ENCODE measurements around the gene FLNC. TPM values are rescaled to one million over a fixed set of nuclear protein-coding genes. Genes with fewer than 3 reads are reported as not detected.

FLNC gene
- total RNA-seq, 5 donors from 2014 or later (not counting 1 experiment from before 2014, with no cell fraction given), result 0.05 to 0.93 (median 0.38) TPM

GRCh38 chr7:128818694-128819093, 11.5 kb upstream of the FLNC start:
- Mint-ChIP-seq H3K36me3 (no peaks in the 10 kb centered on the region), H3K4me3 (no peak overlapping the region), H3K4me1 (peaks cover 7 to 13% (median 9%) of the 10 kb centered on the region in 3 donors), H3K27ac (no peak overlapping the region), H3K27me3 (peaks cover 1 to 4% of the 10 kb centered on the region in 2 donors), H3K9me3 (no peaks in the 10 kb centered on the region)
- no peak overlapping the region for H3K27ac ChIP-seq (ENCODE audit: low read length)
- H3K4me3 ChIP-seq (ENCODE audit: control insufficient read depth in 1 of 2, extremely low read depth in 1 of 2, low read length in 1 of 2), result no peak overlapping the region
- ChIA-PET CTCF (no interaction called here), POLR2A (interaction anchor here in 1 of 2 donors (0.6 kb wide), 1 partner anchor 471 kb away, joined by 3 read pairs; no protein-coding TSS in a partner anchor)
- DNase-seq (no peak), ATAC-seq (replicated peaks in 1 of 4) (no peak)
- H3K4me1 ChIP-seq (ENCODE audit: control insufficient read depth in 1 of 2, extremely low read depth in 1 of 2, insufficient read depth in 2 of 2, low read length in 2 of 2), result peaks cover 0 to 14% of the 10 kb centered on the region in 2 experiments
- no peaks in the 10 kb centered on the region for H3K27me3 ChIP-seq (replicated peaks in 1 of 2; ENCODE audit: control insufficient read depth in 2 of 2, extremely low read depth in 1 of 2, insufficient read depth in 2 of 2, low read length in 1 of 2)
- no peaks in the 10 kb centered on the region for H3K36me3 ChIP-seq (ENCODE audit: control insufficient read depth in 2 of 2, extremely low read depth in 1 of 2, insufficient read depth in 1 of 2, low read length in 1 of 2)
- WGBS (ENCODE audit: insufficient coverage), result no CpG with 5 or more reads among the region's 3 CpGs
- H3K9me3 ChIP-seq, result no peaks in the 10 kb centered on the region

GRCh38 chr7:128821724-128822123, 8.5 kb upstream of the FLNC start:
- peaks cover 7 to 13% (median 9%) of the 10 kb centered on the region in 3 donors for H3K4me1 Mint-ChIP-seq
- H3K27ac Mint-ChIP-seq, result no peak overlapping the region
- ATAC-seq (replicated peaks in 1 of 4) (no peak), DNase-seq (no peak)
- CTCF ChIA-PET, result no interaction called here
- 100% methylated on average over 3 of the region's 4 CpGs for WGBS (ENCODE audit: insufficient coverage)
- Histone ChIP-seq H3K9me3 (no peaks in the 10 kb centered on the region), H3K4me3 (ENCODE audit: control insufficient read depth in 1 of 2, extremely low read depth in 1 of 2, low read length in 1 of 2) (no peak overlapping the region), H3K27ac (ENCODE audit: low read length) (no peak overlapping the region), H3K4me1 (ENCODE audit: control insufficient read depth in 1 of 2, extremely low read depth in 1 of 2, insufficient read depth in 2 of 2, low read length in 2 of 2) (peaks cover 0 to 14% of the 10 kb centered on the region in 2 experiments), H3K36me3 (ENCODE audit: control insufficient read depth in 2 of 2, extremely low read depth in 1 of 2, insufficient read depth in 1 of 2, low read length in 1 of 2) (no peaks in the 10 kb centered on the region), H3K27me3 (replicated peaks in 1 of 2; ENCODE audit: control insufficient read depth in 2 of 2, extremely low read depth in 1 of 2, insufficient read depth in 2 of 2, low read length in 1 of 2) (peaks cover 0 to 12% of the 10 kb centered on the region in 2 experiments)
- H3K27me3 Mint-ChIP-seq, result peaks cover 13 to 15% of the 10 kb centered on the region in 2 donors
- H3K36me3 Mint-ChIP-seq, result no peaks in the 10 kb centered on the region
- no peak overlapping the region for H3K4me3 Mint-ChIP-seq
- H3K9me3 Mint-ChIP-seq, result no peaks in the 10 kb centered on the region
- POLR2A ChIA-PET, result no interaction called here

- no CpG with 5 or more reads among the region's 4 CpGs for WGBS (ENCODE audit: insufficient coverage)
- H3K9me3 Mint-ChIP-seq, result no peaks in the 10 kb centered on the region
- H3K27me3 Mint-ChIP-seq, result peaks cover 34 to 53% of the 10 kb centered on the region in 2 donors
- Histone ChIP-seq H3K27ac (ENCODE audit: low read length) (no peak overlapping the region), H3K4me1 (ENCODE audit: control insufficient read depth in 1 of 2, extremely low read depth in 1 of 2, insufficient read depth in 2 of 2, low read length in 2 of 2) (peaks cover 2 to 20% of the 10 kb centered on the region in 2 experiments), H3K4me3 (ENCODE audit: control insufficient read depth in 1 of 2, extremely low read depth in 1 of 2, low read length in 1 of 2) (no peak overlapping the region), H3K9me3 (no peaks in the 10 kb centered on the region), H3K36me3 (ENCODE audit: control insufficient read depth in 2 of 2, extremely low read depth in 1 of 2, insufficient read depth in 1 of 2, low read length in 1 of 2) (no peaks in the 10 kb centered on the region), H3K27me3 (replicated peaks in 1 of 2; ENCODE audit: control insufficient read depth in 2 of 2, extremely low read depth in 1 of 2, insufficient read depth in 2 of 2, low read length in 1 of 2) (peaks cover 0 to 56% of the 10 kb centered on the region in 2 experiments)
- DNase-seq (no peak), ATAC-seq (replicated peaks in 1 of 4) (no peak)
- no peak overlapping the region for H3K27ac Mint-ChIP-seq
- H3K4me1 Mint-ChIP-seq, result peaks cover 12 to 15% (median 14%) of the 10 kb centered on the region in 3 donors
- H3K36me3 Mint-ChIP-seq, result no peaks in the 10 kb centered on the region
- H3K4me3 Mint-ChIP-seq, result no peak overlapping the region
- ChIA-PET POLR2A (no interaction called here), CTCF (no interaction called here)
These were observed 3.7 kb upstream of the FLNC start for GRCh38 chr7:128826512-128826911.

- Mint-ChIP-seq H3K36me3 (no peaks in the 10 kb centered on the region), H3K27ac (no peak overlapping the region), H3K4me3 (no peak overlapping the region), H3K27me3 (peaks cover 34 to 55% of the 10 kb centered on the region in 2 donors), H3K9me3 (no peaks in the 10 kb centered on the region), H3K4me1 (peaks cover 12 to 18% (median 15%) of the 10 kb centered on the region in 3 donors)
- H3K4me3 ChIP-seq (ENCODE audit: control insufficient read depth in 1 of 2, extremely low read depth in 1 of 2, low read length in 1 of 2), result no peak overlapping the region
- no peak overlapping the region for H3K27ac ChIP-seq (ENCODE audit: low read length)
- H3K4me1 ChIP-seq (ENCODE audit: control insufficient read depth in 1 of 2, extremely low read depth in 1 of 2, insufficient read depth in 2 of 2, low read length in 2 of 2), result peaks cover 2 to 24% of the 10 kb centered on the region in 2 experiments
- H3K36me3 ChIP-seq (ENCODE audit: control insufficient read depth in 2 of 2, extremely low read depth in 1 of 2, insufficient read depth in 1 of 2, low read length in 1 of 2), result no peaks in the 10 kb centered on the region
- ChIA-PET CTCF (no interaction called here), POLR2A (no interaction called here)
- DNase-seq (no peak), ATAC-seq (replicated peaks in 1 of 4) (no peak)
- peaks cover 0 to 60% of the 10 kb centered on the region in 2 experiments for H3K27me3 ChIP-seq (replicated peaks in 1 of 2; ENCODE audit: control insufficient read depth in 2 of 2, extremely low read depth in 1 of 2, insufficient read depth in 2 of 2, low read length in 1 of 2)
- no CpG with 5 or more reads among the region's 1 CpG for WGBS (ENCODE audit: insufficient coverage)
- H3K9me3 ChIP-seq, result no peaks in the 10 kb centered on the region
These were observed 3.3 kb upstream of the FLNC start for GRCh38 chr7:128826916-128827247.

GRCh38 chr7:128827248-128827958, 2.8 kb upstream of the FLNC start:
- Mint-ChIP-seq H3K27ac (no peak overlapping the region), H3K9me3 (no peaks in the 10 kb centered on the region), H3K4me1 (peaks cover 12 to 18% (median 15%) of the 10 kb centered on the region in 3 donors), H3K36me3 (no peaks in the 10 kb centered on the region), H3K27me3 (peaks cover 34 to 55% of the 10 kb centered on the region in 2 donors), H3K4me3 (no peak overlapping the region)
- CTCF ChIA-PET, result interaction anchor here in 1 of 2 donors (0.6 kb wide), 1 partner anchor 92 kb away, joined by 5 read pairs; no protein-coding TSS in a partner anchor
- Histone ChIP-seq H3K9me3 (no peaks in the 10 kb centered on the region), H3K27me3 (replicated peaks in 1 of 2; ENCODE audit: control insufficient read depth in 2 of 2, extremely low read depth in 1 of 2, insufficient read depth in 2 of 2, low read length in 1 of 2) (peaks cover 0 to 65% of the 10 kb centered on the region in 2 experiments), H3K4me1 (ENCODE audit: control insufficient read depth in 1 of 2, extremely low read depth in 1 of 2, insufficient read depth in 2 of 2, low read length in 2 of 2) (peaks cover 2 to 29% of the 10 kb centered on the region in 2 experiments), H3K36me3 (ENCODE audit: control insufficient read depth in 2 of 2, extremely low read depth in 1 of 2, insufficient read depth in 1 of 2, low read length in 1 of 2) (no peaks in the 10 kb centered on the region), H3K27ac (ENCODE audit: low read length) (no peak overlapping the region), H3K4me3 (ENCODE audit: control insufficient read depth in 1 of 2, extremely low read depth in 1 of 2, low read length in 1 of 2) (no peak overlapping the region)
- DNase-seq (no peak), ATAC-seq (replicated peaks in 1 of 4) (no peak)
- WGBS (ENCODE audit: insufficient coverage), result 87% methylated on average over 15 of the region's 17 CpGs
- POLR2A ChIA-PET, result interaction anchor here in 1 of 2 donors (0.5 kb wide), 1 partner anchor 116 kb away, joined by 5 read pairs; no protein-coding TSS in a partner anchor

GRCh38 chr7:128827971-128828711, 2.1 kb upstream of the FLNC start:
- H3K27ac ChIP-seq (ENCODE audit: low read length), result no peak overlapping the region

More at GRCh38 chr7:128827971-128828711, 2.1 kb upstream of the FLNC start:
- Histone ChIP-seq H3K4me3 (ENCODE audit: control insufficient read depth in 1 of 2, extremely low read depth in 1 of 2, low read length in 1 of 2) (no peak overlapping the region), H3K27me3 (replicated peaks in 1 of 2; ENCODE audit: control insufficient read depth in 2 of 2, extremely low read depth in 1 of 2, insufficient read depth in 2 of 2, low read length in 1 of 2) (peaks cover 0 to 71% of the 10 kb centered on the region in 2 experiments), H3K4me1 (ENCODE audit: control insufficient read depth in 1 of 2, extremely low read depth in 1 of 2, insufficient read depth in 2 of 2, low read length in 2 of 2) (peaks cover 2 to 29% of the 10 kb centered on the region in 2 experiments), H3K36me3 (ENCODE audit: control insufficient read depth in 2 of 2, extremely low read depth in 1 of 2, insufficient read depth in 1 of 2, low read length in 1 of 2) (no peaks in the 10 kb centered on the region), H3K9me3 (no peaks in the 10 kb centered on the region)
- Mint-ChIP-seq H3K27ac (no peak overlapping the region), H3K36me3 (no peaks in the 10 kb centered on the region), H3K27me3 (peaks cover 34 to 55% of the 10 kb centered on the region in 2 donors), H3K4me3 (no peak overlapping the region), H3K4me1 (peaks cover 12 to 18% (median 15%) of the 10 kb centered on the region in 3 donors), H3K9me3 (no peaks in the 10 kb centered on the region)
- DNase-seq (no peak), ATAC-seq (replicated peaks in 1 of 4) (no peak)
- ChIA-PET CTCF (interaction anchor here in 1 of 2 donors (0.6 kb wide), 1 partner anchor 93 kb away, joined by 5 read pairs; no protein-coding TSS in a partner anchor), POLR2A (interaction anchor here in 1 of 2 donors (0.5 kb wide), 1 partner anchor 115 kb away, joined by 5 read pairs; no protein-coding TSS in a partner anchor)
- WGBS (ENCODE audit: insufficient coverage), result 62% methylated on average over 2 of the region's 10 CpGs

All from T-cell (primary cell).